Fibroblast of skin of right quadriceps (primary cell): ENCODE data around the gene ALOX12B.
"Not testable (repeated sequence)": the region's sequence is repeated elsewhere in the genome, so short reads cannot be mapped to it uniquely, and the experiment has no call there.

Experiments
- DNase-seq: peaks from one replicate; pipeline ENCODE4 v3.0.0-alpha.2; 2013

ALOX12B gene

GRCh38 chr17:8118769-8119580, 31.5 kb upstream of the ALOX12B start:
- peak; percentile 83 for DNase-seq

GRCh38 chr17:8117980-8118768, 30.7 kb upstream of the ALOX12B start, which contains the start of gene ALOXE3:
Gene ALOXE3, minus strand, starts transcription at chr17:8118514. Its CDS starts 524 bp downstream, at chr17:8117990.
- peak; percentile 57 for DNase-seq

GRCh38 chr17:8117367-8117979, 30.0 kb upstream of the ALOX12B start:
- DNase-seq = no peak

GRCh38 chr17:8116776-8117175, 29.3 kb upstream of the ALOX12B start:
- DNase-seq = no peak

GRCh38 chr17:8110907-8111306, 23.4 kb upstream of the ALOX12B start:
- no peak for DNase-seq

- no peak for DNase-seq
These were observed 22.9 kb upstream of the ALOX12B start for GRCh38 chr17:8110456-8110804.

- no peak for DNase-seq
These were observed 22.3 kb upstream of the ALOX12B start for GRCh38 chr17:8109661-8110455.

- DNase-seq = no peak
These were observed 21.6 kb upstream of the ALOX12B start for GRCh38 chr17:8108972-8109660.

- not testable (repeated sequence) for DNase-seq
These were observed 19.5 kb upstream of the ALOX12B start for GRCh38 chr17:8106980-8107379.

- peak; percentile 35 for DNase-seq
These were observed 18.5 kb upstream of the ALOX12B start for GRCh38 chr17:8105957-8106398.

- no peak for DNase-seq
These were observed 17.4 kb upstream of the ALOX12B start for GRCh38 chr17:8104911-8105310.

GRCh38 chr17:8103549-8103948, 16.0 kb upstream of the ALOX12B start:
- DNase-seq = no peak

- DNase-seq = no peak
These were observed 14.2 kb upstream of the ALOX12B start for GRCh38 chr17:8101721-8102120.

GRCh38 chr17:8100763-8101162, 13.2 kb upstream of the ALOX12B start:
- DNase-seq = no peak

GRCh38 chr17:8100111-8100510, 12.6 kb upstream of the ALOX12B start:
- no peak for DNase-seq

- no peak for DNase-seq
These were observed 9.0 kb upstream of the ALOX12B start for GRCh38 chr17:8096541-8096940.

- DNase-seq = no peak
These were observed 7.8 kb upstream of the ALOX12B start for GRCh38 chr17:8095361-8095760.

- no peak for DNase-seq
These were observed 3.6 kb upstream of the ALOX12B start for GRCh38 chr17:8091033-8091687.

- DNase-seq = no peak
These were observed 2.2 kb upstream of the ALOX12B start for GRCh38 chr17:8089728-8090127.

GRCh38 chr17:8087952-8088230, 375 bp upstream of the ALOX12B start:
- no peak for DNase-seq

- DNase-seq = no peak
These were observed 3.3 kb downstream of the ALOX12B start for GRCh38 chr17:8084250-8084649.

- no peak for DNase-seq
These were observed 5.2 kb downstream of the ALOX12B start for GRCh38 chr17:8082292-8082691.
